ENCODE results near the gene SLC6A12.

SLC6A12 gene

GRCh38 chr12:166425-167075 lies 47.4 kb downstream of the SLC6A12 start:
- H3K4me3 ChIP-seq (ENCODE audit: low read depth, low read length): no peak overlapping the region

GRCh38 chr12:165862-166368 lies 48.0 kb downstream of the SLC6A12 start:
- H3K4me3 ChIP-seq (ENCODE audit: low read depth, low read length): no peak overlapping the region

- no peak overlapping the region for H3K4me3 ChIP-seq (ENCODE audit: low read depth, low read length)
These were observed 49.8 kb downstream of the SLC6A12 start for GRCh38 chr12:164207-164606.

GRCh38 chr12:163406-163986 lies 50.5 kb downstream of the SLC6A12 start:
- H3K4me3 ChIP-seq (ENCODE audit: low read depth, low read length): no peak overlapping the region

GRCh38 chr12:162467-163307 lies 51.3 kb downstream of the SLC6A12 start:
- no peak overlapping the region for H3K4me3 ChIP-seq (ENCODE audit: low read depth, low read length)

- no peak overlapping the region for H3K4me3 ChIP-seq (ENCODE audit: low read depth, low read length)
These were observed 52.1 kb downstream of the SLC6A12 start for GRCh38 chr12:161823-162222.

GRCh38 chr12:160858-161257 lies 53.1 kb downstream of the SLC6A12 start:
- no peak overlapping the region for H3K4me3 ChIP-seq (ENCODE audit: low read depth, low read length)

GRCh38 chr12:159156-159782 lies 54.7 kb downstream of the SLC6A12 start:
- H3K4me3 ChIP-seq (ENCODE audit: low read depth, low read length): no peak overlapping the region

- H3K4me3 ChIP-seq (ENCODE audit: low read depth, low read length): no peak overlapping the region
These were observed 56.3 kb downstream of the SLC6A12 start for GRCh38 chr12:157644-158043.

- H3K4me3 ChIP-seq (ENCODE audit: low read depth, low read length): no peak overlapping the region
These were observed 57.0 kb downstream of the SLC6A12 start for GRCh38 chr12:156945-157344.

GRCh38 chr12:155646-156045 lies 58.3 kb downstream of the SLC6A12 start:
- no peak overlapping the region for H3K4me3 ChIP-seq (ENCODE audit: low read depth, low read length)

- H3K4me3 ChIP-seq (ENCODE audit: low read depth, low read length): no peak overlapping the region
These were observed 59.0 kb downstream of the SLC6A12 start for GRCh38 chr12:155006-155405.

GRCh38 chr12:154058-154457 lies 59.9 kb downstream of the SLC6A12 start:
- H3K4me3 ChIP-seq (ENCODE audit: low read depth, low read length): no peak overlapping the region

- no peak overlapping the region for H3K4me3 ChIP-seq (ENCODE audit: low read depth, low read length)
These were observed 60.7 kb downstream of the SLC6A12 start for GRCh38 chr12:153080-153746.

- H3K4me3 ChIP-seq (ENCODE audit: low read depth, low read length): no peak overlapping the region
These were observed 61.5 kb downstream of the SLC6A12 start for GRCh38 chr12:152440-152839.

- H3K4me3 ChIP-seq (ENCODE audit: low read depth, low read length): no peak overlapping the region
These were observed 62.4 kb downstream of the SLC6A12 start for GRCh38 chr12:151579-151978.

GRCh38 chr12:148676-149416 lies 65.1 kb downstream of the SLC6A12 start:
- no peak overlapping the region for H3K4me3 ChIP-seq (ENCODE audit: low read depth, low read length)

GRCh38 chr12:147242-147641 lies 66.7 kb downstream of the SLC6A12 start:
- H3K4me3 ChIP-seq (ENCODE audit: low read depth, low read length): no peak overlapping the region

- no peak overlapping the region for H3K4me3 ChIP-seq (ENCODE audit: low read depth, low read length)
These were observed 68.5 kb downstream of the SLC6A12 start for GRCh38 chr12:145369-145960.

Data from iPS-11a (cell line).